GM19240 (cell line): ENCODE data around the gene SF3B1.
"Not testable (repeated sequence)": the region's sequence is repeated elsewhere in the genome, so short reads cannot be mapped to it uniquely, and the experiment has no call there.

Experiments used
- DNase-seq: peaks from one replicate; pipeline ENCODE4 v3.0.0; 2011; ENCODE audit warnings: low spot score; ENCODE audit not compliant: insufficient read length

The SF3B1 gene

GRCh38 chr2:197345846-197346370 is 88.9 kb downstream of the SF3B1 start:
- no peak for DNase-seq

GRCh38 chr2:197343968-197344367 is 90.9 kb downstream of the SF3B1 start:
- not testable (repeated sequence) for DNase-seq

- no peak for DNase-seq
These were observed 94.2 kb downstream of the SF3B1 start for GRCh38 chr2:197340591-197340990.
